Natural killer cell treated with Interleukin-12 subunit alpha and Interleukin-12 subunit beta and Interleukin-15 and Interleukin-18, amount 100 ng/mL, for 72 hours (primary cell): Measurements from ENCODE around the gene ATXN7L3B. TPM values are rescaled to one million over a fixed set of nuclear protein-coding genes. Genes with fewer than 3 reads are reported as not detected.
"Not testable (repeated sequence)": the region's sequence is repeated elsewhere in the genome, so short reads cannot be mapped to it uniquely, and the experiment has no call there.

Experiments
- ATAC-seq, 2 donors: fragments of 150-1000 bp; cut with Tn5 transposase in 1 of 2; sonication (Bioruptor Pico), chemical (Tn5 transposase) in 1 of 2; 2 replicates each; pipeline ENCODE4 v1.10.0; 2021
- DNase-seq: peaks from one replicate; pipeline ENCODE4 v3.0.0; 2022; ENCODE audit warnings: low spot score
- H3K27ac Mint-ChIP-seq, 2 donors: 1 replicate in 1 of 2; 2 replicates in 1 of 2; pipeline ENCODE4 v1.8.0; 2022; ENCODE audit warnings: mixed read lengths in 2 of 2, mild to moderate bottlenecking in 1 of 2, moderate library complexity in 1 of 2
- H3K27me3 Mint-ChIP-seq, 2 donors: 1 replicate in 1 of 2; 2 replicates in 1 of 2; pipeline ENCODE4 v1.8.0; 2022; ENCODE audit warnings: mixed read lengths in 2 of 2
- H3K36me3 Mint-ChIP-seq: one replicate; pipeline ENCODE4 v1.8.0; 2022; ENCODE audit warnings: mixed read lengths
- H3K4me1 Mint-ChIP-seq, 2 donors: 1 replicate in 1 of 2; 2 replicates in 1 of 2; pipeline ENCODE4 v1.8.0; 2022; ENCODE audit warnings: low read depth in 2 of 2, mixed read lengths in 2 of 2, mild to moderate bottlenecking in 1 of 2
- H3K4me3 Mint-ChIP-seq: one replicate; pipeline ENCODE4 v1.8.0; 2022; ENCODE audit warnings: mixed read lengths
- H3K9me3 Mint-ChIP-seq: 2 replicates; pipeline ENCODE4 v1.8.0; 2022; ENCODE audit warnings: mixed read lengths
- total RNA-seq, 2 donors: library from RNA; stranded (reverse); gene quantifications; one replicate each; pipeline ENCODE4 v1.2.3, GENCODE V29; 2022

Gene ATXN7L3B, protein sequence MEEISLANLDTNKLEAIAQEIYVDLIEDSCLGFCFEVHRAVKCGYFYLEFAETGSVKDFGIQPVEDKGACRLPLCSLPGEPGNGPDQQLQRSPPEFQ
- 10 to 100 TPM; 18.4 to 22.0 TPM for total RNA-seq

DNA sequence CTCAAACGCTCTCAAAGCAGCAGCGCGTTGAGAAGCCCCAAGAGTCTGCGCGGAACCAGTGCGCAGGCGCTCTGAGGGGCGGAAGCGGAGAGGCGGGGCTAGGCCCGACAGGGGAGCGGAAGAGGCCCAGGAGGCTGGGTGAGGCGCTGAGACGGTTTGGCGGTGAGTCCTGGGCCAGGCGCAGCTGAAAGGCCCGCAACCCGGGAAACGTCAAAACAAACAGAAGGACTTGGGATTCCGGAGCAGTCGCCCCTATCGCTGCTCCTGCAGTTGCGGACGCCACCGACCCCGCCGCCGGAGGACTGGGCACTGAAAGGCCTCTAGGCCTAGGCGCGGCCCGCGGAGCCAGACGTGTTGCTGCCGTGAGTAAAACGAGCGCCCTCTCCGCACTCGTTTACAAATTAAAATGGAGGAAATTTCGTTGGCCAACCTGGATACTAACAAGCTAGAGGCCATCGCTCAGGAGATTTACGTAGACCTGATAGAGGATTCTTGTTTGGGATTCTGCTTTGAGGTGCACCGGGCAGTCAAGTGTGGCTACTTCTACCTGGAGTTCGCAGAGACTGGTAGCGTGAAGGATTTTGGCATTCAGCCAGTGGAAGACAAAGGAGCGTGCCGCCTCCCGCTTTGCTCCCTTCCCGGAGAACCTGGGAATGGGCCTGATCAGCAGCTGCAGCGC is at the start of gene ATXN7L3B:
Gene ATXN7L3B, plus strand, starts transcription at position 129 of the 679 bp plus-strand sequence. Its CDS starts 278 bp downstream, at position 407.
- Mint-ChIP-seq H3K4me1 (peaks cover 42 to 56% of the 10 kb centered on the region in 2 donors), H3K36me3 (peaks cover 17% of the 10 kb centered on the region), H3K27me3 (no peaks in the 10 kb centered on the region), H3K4me3 (peak within 1 kb of the TSS; percentile 99), H3K9me3 (no peaks in the 10 kb centered on the region), H3K27ac (peak within 1 kb of the TSS; percentile 96 to 100)
- DNase-seq (peak; percentile 94), ATAC-seq (peak; percentile 100)

DNA sequence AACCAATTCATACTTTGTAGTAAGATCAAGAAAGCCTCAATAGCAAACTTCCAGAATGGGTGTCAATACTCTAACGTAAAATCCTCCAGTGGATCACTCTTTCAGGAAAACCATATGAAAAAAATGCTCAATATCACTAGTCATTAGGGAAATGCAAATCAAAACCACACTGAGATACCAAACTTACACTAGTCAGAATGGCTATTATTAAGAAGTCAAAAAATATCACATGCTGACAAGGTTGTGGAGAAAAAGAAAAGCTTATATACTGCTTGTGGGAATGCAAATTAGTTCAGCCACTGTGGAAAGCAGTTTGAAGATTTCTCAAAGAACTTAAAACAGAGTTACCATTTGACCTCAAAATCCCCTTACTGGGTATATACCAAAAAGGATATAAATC is 49.5 kb upstream of the ATXN7L3B start:
- H3K9me3 Mint-ChIP-seq = no peaks in the 10 kb centered on the region
- no peaks in the 10 kb centered on the region for H3K27me3 Mint-ChIP-seq
- ATAC-seq = no peak
- no peak overlapping the region for H3K4me3 Mint-ChIP-seq
- H3K36me3 Mint-ChIP-seq = no peaks in the 10 kb centered on the region
- peak overlapping the region in 1 of 2 donors; percentile 66 for H3K27ac Mint-ChIP-seq
- peaks cover 48 to 55% of the 10 kb centered on the region in 2 donors for H3K4me1 Mint-ChIP-seq
- no peak for DNase-seq

DNA sequence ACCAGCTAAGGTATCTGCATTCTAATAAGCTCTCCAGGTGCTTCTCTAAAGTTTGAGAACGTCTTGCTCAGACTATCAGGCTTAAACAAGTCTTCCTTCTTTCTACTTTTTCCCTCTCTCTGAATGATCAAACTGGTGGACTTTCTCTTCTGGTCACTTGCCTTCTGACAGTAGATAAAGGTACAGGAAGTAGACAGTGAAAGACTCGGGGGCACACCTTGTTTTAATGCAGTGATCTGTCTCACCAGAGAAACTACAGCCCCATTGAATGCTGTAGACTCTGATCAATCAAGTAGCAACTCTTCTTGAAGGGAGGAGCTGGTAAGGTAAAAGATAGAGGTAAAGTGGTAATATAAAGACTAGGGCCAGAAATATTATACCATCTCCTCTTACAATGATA is 48.1 kb upstream of the ATXN7L3B start:
- Mint-ChIP-seq H3K27ac (peak overlapping the region; percentile 27 to 66), H3K9me3 (no peaks in the 10 kb centered on the region), H3K27me3 (no peaks in the 10 kb centered on the region), H3K4me1 (peaks cover 43 to 44% of the 10 kb centered on the region in 2 donors), H3K4me3 (peak overlapping the region; percentile 56), H3K36me3 (no peaks in the 10 kb centered on the region)
- no peak for ATAC-seq
- no peak for DNase-seq

DNA sequence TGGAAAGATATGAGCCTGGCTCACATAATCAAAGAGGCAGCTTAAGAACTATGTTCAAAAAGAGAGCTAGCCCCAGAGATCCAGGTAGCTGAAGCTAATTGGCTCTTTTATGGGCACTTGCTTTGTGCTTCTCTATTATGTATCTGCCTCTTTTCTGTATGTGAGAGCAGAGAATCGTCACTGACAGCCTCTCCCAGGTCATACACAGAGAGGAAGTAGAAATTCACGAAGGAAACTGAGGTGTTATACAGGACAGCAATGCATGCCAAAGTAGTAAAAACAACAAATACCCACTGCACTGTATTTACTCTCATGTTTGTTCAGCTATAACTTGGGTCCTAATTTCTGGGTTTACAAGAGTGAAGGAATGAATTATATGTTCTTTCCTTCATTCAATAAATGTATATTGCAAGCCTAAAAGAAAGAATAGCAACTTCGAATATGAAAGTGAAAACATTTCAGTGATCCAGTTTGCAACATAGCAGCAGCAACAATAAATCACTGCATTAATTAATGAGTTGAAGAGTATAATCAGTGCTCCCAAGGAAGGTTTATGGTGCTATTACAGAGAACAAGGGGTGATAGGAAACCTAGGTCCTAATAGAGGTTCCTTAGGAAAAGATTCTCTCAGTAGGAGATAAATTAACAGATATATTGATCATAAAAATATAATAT is 47.1 kb upstream of the ATXN7L3B start:
- DNase-seq (no peak), ATAC-seq (peak; percentile 80 to 81)
- peaks cover 36 to 40% of the 10 kb centered on the region in 2 donors for H3K4me1 Mint-ChIP-seq
- peak overlapping the region; percentile 87 for H3K4me3 Mint-ChIP-seq
- H3K36me3 Mint-ChIP-seq = no peaks in the 10 kb centered on the region
- no peaks in the 10 kb centered on the region for H3K9me3 Mint-ChIP-seq
- peak overlapping the region; percentile 77 to 91 for H3K27ac Mint-ChIP-seq
- no peaks in the 10 kb centered on the region for H3K27me3 Mint-ChIP-seq

DNA sequence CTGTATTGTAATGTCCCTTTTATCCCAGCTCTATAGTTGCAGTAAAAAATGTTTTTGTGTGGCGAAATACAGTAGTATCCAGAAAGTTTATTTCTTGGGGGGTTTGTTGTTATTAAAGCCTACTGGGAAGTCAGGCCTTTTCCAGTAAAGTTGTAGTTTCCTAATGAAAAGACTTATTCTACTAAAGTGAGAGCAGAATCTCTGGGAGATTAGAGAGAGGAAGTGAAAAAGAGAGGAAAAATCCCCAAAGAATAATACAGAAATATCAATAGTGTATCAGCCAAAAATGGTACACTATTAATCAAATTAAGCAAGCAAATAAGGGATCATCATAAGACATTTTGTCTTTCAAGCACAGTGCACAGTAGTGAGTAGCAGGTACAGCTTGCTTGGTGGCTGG is 46.3 kb upstream of the ATXN7L3B start:
- H3K4me3 Mint-ChIP-seq = peak overlapping the region; percentile 87
- ATAC-seq = no peak
- H3K27me3 Mint-ChIP-seq = no peaks in the 10 kb centered on the region
- H3K9me3 Mint-ChIP-seq = no peaks in the 10 kb centered on the region
- peaks cover 36 to 46% of the 10 kb centered on the region in 2 donors for H3K4me1 Mint-ChIP-seq
- DNase-seq = no peak
- H3K27ac Mint-ChIP-seq = peak overlapping the region; percentile 77 to 91
- no peaks in the 10 kb centered on the region for H3K36me3 Mint-ChIP-seq

DNA sequence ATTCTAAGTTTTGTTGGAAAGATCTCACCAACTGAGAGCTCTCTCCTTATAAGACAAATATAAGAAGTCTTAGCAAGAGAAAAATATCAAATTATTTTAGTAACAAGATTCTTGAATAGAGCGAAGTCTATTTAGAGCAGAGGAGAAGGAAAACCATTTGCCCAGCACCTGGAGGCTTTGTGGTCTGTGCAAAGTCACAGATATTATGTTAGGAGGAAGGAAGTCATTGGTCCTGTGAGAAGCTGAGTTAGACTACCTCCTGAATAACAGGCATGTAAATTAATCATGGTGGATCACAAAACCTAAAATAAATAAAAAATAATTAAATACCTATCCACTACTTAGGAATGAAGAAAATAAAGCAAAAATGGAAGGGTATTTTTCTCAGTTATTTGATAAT is 38.4 kb upstream of the ATXN7L3B start:
- no peak overlapping the region for H3K4me3 Mint-ChIP-seq
- H3K36me3 Mint-ChIP-seq = no peaks in the 10 kb centered on the region
- ATAC-seq (no peak), DNase-seq (no peak)
- H3K27me3 Mint-ChIP-seq = no peaks in the 10 kb centered on the region
- no peak overlapping the region for H3K27ac Mint-ChIP-seq
- no peaks in the 10 kb centered on the region for H3K9me3 Mint-ChIP-seq
- peaks cover 11 to 16% of the 10 kb centered on the region in 2 donors for H3K4me1 Mint-ChIP-seq

DNA sequence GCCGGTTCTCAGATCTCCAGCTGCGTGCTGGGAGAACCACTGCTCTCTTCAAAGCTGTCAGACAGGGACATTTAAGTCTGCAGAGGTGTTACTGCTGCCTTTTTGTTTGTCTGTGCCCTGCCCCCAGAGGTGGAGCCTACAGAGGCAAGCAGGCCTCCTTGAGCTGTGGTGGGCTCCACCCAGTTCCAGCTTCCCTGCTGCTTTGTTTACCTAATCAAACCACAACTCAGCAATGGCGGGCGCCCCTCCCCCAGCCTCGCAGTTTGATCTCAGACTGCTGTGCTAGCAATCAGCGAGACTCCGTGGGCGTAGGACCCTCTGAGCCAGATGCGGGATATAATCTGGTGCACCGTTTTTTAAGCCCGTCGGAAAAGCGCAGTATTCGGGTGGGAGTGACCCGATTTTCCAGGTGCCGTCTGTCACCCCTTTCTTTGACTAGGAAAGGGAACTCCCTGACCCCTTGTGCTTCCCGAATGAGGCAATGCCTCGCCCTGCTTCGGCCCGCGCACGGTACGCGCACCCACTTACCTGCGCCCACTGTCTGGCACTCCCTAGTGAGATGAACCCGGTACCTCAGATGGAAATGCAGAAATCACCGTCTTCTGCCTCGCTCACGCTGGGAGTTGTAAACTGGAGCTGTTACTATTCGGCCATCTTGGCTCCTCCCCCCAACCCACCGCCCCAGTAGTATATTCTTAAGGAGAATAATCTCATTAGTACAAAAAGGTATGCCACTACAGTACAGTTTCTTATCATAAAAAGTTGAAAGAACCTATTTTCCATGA is 28.6 kb upstream of the ATXN7L3B start:
- H3K27ac Mint-ChIP-seq, H3K36me3 Mint-ChIP-seq, H3K4me3 Mint-ChIP-seq, DNase-seq, ATAC-seq, H3K4me1 Mint-ChIP-seq, H3K9me3 Mint-ChIP-seq, H3K27me3 Mint-ChIP-seq: not testable (repeated sequence)

DNA sequence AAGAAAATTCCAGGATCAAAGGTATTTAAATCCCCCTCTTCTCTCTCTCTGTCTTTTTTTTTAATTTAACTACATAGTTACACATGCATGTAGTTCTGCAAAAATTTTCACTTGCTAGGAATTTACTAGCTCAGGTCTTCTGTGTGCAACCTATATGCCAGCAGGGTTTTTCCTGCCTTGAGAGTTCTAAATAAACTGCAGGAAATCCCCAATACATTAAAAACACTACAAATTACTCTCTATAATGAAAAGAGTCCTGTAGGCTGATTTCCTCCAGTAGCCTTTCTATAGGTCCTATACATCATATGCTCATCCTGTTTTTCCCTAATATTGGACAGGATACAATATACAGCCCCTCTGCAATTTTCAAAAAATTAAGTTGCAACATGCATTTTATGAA is 27.7 kb upstream of the ATXN7L3B start:
- no peak for DNase-seq
- Mint-ChIP-seq H3K27ac (no peak overlapping the region), H3K27me3 (no peaks in the 10 kb centered on the region), H3K36me3 (no peaks in the 10 kb centered on the region), H3K9me3 (peaks cover 3% of the 10 kb centered on the region), H3K4me1 (no peaks in the 10 kb centered on the region), H3K4me3 (no peak overlapping the region)
- ATAC-seq = no peak

DNA sequence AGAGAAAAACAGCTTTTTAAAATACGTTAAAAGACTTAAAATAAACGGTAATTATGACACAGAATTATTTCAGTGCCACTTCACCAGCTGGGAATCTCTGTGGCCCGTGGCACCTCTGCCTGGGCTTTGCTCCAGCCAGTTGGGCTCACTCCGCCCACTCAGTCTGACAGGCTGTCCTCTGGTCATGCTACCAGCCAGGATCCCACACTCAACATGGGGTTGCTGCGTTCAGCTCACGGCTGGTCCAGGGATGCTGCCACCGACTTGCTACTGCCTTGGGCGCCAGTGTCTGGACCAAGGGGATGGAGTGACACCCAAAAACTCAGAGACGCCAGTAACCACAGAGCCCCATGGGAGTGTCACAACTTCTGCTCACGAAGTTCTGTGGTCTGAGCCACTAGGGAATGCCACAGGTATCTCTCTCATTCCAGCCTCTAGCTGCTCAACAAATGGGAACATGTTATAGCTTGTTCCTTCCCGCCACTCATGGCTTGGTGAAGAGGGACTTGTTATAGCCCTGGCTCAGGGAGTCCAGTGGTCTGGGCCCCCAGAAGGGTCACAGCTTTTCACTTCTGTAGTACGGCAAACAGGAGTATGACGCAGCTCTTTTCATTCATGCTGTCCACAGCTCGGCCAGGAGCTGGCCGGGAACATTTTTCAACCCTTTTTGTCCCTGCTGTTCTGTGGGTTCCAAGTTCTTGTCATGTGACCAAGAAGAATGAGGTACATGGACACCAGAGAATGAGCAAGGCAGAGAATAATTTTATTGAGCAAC is 23.4 kb upstream of the ATXN7L3B start:
- no peaks in the 10 kb centered on the region for H3K4me1 Mint-ChIP-seq
- H3K27me3 Mint-ChIP-seq = no peaks in the 10 kb centered on the region
- no peak for ATAC-seq
- H3K36me3 Mint-ChIP-seq = no peaks in the 10 kb centered on the region
- no peak for DNase-seq
- no peak overlapping the region for H3K27ac Mint-ChIP-seq
- H3K4me3 Mint-ChIP-seq = no peak overlapping the region
- no peaks in the 10 kb centered on the region for H3K9me3 Mint-ChIP-seq

DNA sequence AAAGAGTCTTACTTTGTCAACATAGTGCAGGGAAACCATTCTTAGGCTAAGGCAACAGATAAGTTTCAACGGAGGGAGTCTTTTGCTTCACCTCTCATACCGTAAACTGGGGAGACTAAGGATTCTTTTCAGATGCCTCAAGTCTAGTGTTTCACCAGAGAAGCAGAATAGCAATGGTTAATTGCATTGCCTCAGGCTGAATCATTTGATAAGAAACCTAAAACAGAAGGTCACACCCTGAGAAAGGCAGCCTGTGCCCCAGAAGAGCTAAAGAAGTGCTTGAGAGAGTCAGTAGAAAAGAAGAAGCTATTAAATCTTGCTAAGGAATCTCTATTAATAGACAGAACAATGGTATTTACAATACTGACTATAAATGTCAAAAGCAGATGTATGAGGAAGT is 21.8 kb upstream of the ATXN7L3B start:
- Mint-ChIP-seq H3K27me3 (no peaks in the 10 kb centered on the region), H3K27ac (no peak overlapping the region), H3K36me3 (no peaks in the 10 kb centered on the region), H3K4me3 (no peak overlapping the region), H3K9me3 (no peaks in the 10 kb centered on the region), H3K4me1 (no peaks in the 10 kb centered on the region)
- no peak for DNase-seq
- ATAC-seq = no peak

DNA sequence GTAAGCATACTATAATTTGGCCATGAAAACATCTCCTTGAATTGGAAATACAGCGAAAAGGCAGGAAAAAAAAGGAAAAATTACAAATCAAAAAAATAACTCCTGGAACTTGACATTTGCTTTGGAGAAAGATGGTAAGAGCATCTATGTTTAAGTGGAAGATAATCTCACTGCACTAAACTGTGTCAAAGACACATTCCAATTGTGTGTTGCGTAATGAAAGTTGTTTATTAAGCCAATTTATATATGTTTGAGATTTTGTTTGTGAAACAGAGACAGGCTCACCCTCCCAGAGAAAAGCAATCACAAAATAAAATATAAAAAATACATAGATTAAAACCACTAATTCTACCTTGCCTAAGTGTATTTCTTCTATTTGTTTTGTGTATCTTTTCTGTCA is 11.1 kb upstream of the ATXN7L3B start:
- DNase-seq = no peak
- H3K9me3 Mint-ChIP-seq = no peaks in the 10 kb centered on the region
- H3K4me1 Mint-ChIP-seq = no peaks in the 10 kb centered on the region
- no peaks in the 10 kb centered on the region for H3K36me3 Mint-ChIP-seq
- no peak for ATAC-seq
- H3K4me3 Mint-ChIP-seq = no peak overlapping the region
- no peaks in the 10 kb centered on the region for H3K27me3 Mint-ChIP-seq
- no peak overlapping the region for H3K27ac Mint-ChIP-seq

DNA sequence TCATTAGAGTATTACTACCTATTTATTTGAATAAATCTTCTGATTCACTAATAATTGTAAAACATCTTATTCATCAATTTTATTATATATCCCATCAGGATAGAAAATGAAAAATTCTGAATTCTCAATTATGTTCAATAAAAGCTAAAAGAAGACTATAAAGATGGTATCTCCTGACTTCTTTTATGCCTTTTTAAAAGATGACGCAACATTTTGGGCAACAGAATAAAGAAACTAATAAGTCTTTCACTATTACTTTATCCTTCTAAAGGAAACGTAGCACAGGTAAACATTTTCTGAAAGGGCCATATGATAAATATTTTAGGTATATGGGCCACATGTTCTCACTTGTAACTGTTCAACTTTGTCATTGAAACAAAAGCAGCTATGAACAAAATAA is 10.1 kb upstream of the ATXN7L3B start:
- no peak for ATAC-seq
- no peak for DNase-seq

DNA sequence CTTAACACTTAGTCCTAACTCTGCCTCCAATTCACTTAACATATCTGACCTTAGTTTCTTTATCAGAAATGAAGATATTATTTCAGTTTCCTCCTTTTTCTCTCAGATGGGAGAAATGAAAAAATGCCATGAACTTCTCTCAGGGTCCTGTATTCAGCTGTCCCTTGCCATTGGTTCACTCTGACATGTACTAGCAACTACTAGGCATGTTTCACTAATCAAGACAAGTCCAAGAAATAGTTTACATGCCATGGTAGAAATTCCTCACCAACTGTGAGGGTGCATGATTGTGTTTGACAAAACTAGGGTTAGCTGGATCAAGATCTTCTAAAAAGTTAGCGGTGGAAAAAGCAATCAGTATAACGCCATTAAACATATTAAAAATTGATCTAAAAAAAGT is 7.0 kb upstream of the ATXN7L3B start:
- no peak for ATAC-seq
- H3K27me3 Mint-ChIP-seq = no peaks in the 10 kb centered on the region
- no peak overlapping the region for H3K4me3 Mint-ChIP-seq

More for the DNA sequence above, 10.1 kb upstream of the ATXN7L3B start:
- Mint-ChIP-seq H3K4me3 (no peak overlapping the region), H3K27ac (no peak overlapping the region), H3K27me3 (no peaks in the 10 kb centered on the region), H3K9me3 (no peaks in the 10 kb centered on the region), H3K4me1 (no peaks in the 10 kb centered on the region), H3K36me3 (no peaks in the 10 kb centered on the region)

More for the DNA sequence above, 7.0 kb upstream of the ATXN7L3B start:
- H3K27ac Mint-ChIP-seq = no peak overlapping the region
- no peaks in the 10 kb centered on the region for H3K4me1 Mint-ChIP-seq
- DNase-seq = no peak
- no peaks in the 10 kb centered on the region for H3K9me3 Mint-ChIP-seq
- no peaks in the 10 kb centered on the region for H3K36me3 Mint-ChIP-seq
